Endothelial cell of umbilical vein (primary cell): ENCODE measurements around the gene CCR3. TPM values are rescaled to one million over a fixed set of nuclear protein-coding genes. Genes with fewer than 3 reads are reported as not detected.

Source experiments
- BruUV-seq: library from RNA; stranded (reverse); fragments of 400-500 nt; replicated peaks from 2 replicates; lab custom pipeline; 2021; lab: Mats Ljungman, UMichigan
- CTCF ChIA-PET: fragments of 300-600, 350-600 bp; sonication (Branson Sonifier 250); formaldehyde crosslinking; loops from one replicate; lab custom pipeline; 2021; ENCODE audit warnings: antibody characterized with exemption, inconsistent platforms; lab: Charles Lee
- POLR2A ChIA-PET: fragments of 300-600, 350-600 bp; sonication (Branson Sonifier 250); formaldehyde crosslinking; loops from one replicate; lab custom pipeline; 2021; ENCODE audit warnings: antibody characterized with exemption, inconsistent platforms; lab: Charles Lee
- DNase-seq: peaks from one replicate; pipeline ENCODE4 v3.0.0-alpha.2; 2011; ENCODE audit warnings: low read depth, low spot score
- FAIRE-seq: peaks from 2 replicates; lab custom pipeline; 2011; peaks lifted over from hg19 to GRCh38; lab: Jason Lieb, UNC
- H2AFZ ChIP-seq: 2 replicates; pipeline ENCODE4 v1.6.0; 2012; ENCODE audit warnings: low read depth, low read length, control low read depth, inconsistent platforms
- H3K27ac ChIP-seq: 2 replicates; pipeline ENCODE4 v1.5.1; 2011; ENCODE audit warnings: low read depth, mild to moderate bottlenecking, control low read depth, low read length, moderate library complexity; ENCODE audit not compliant: insufficient read depth
- H3K27me3 ChIP-seq, 2 experiments: 2 replicates each; pipeline versions ENCODE4 v1.6.0 to v1.6.1; 2011; ENCODE audit warnings: low read length in 2 of 2, mixed read lengths in 1 of 2; ENCODE audit not compliant: control insufficient read depth in 2 of 2, insufficient read depth in 2 of 2
- H3K36me3 ChIP-seq, 2 experiments: 2 replicates in 1 of 2; 3 replicates in 1 of 2; pipeline ENCODE4 v1.5.1; 2011; ENCODE audit warnings: low read length in 2 of 2, mild to moderate bottlenecking in 1 of 2, moderate library complexity in 1 of 2; ENCODE audit not compliant: control insufficient read depth in 2 of 2, insufficient read depth in 2 of 2; ENCODE audit errors: extremely low read depth in 1 of 2
- H3K4me1 ChIP-seq: 3 replicates; pipeline ENCODE4 v1.5.1; 2011; ENCODE audit warnings: mild to moderate bottlenecking, low read length; ENCODE audit not compliant: control insufficient read depth, insufficient read depth; ENCODE audit errors: extremely low read depth
- H3K4me2 ChIP-seq: 2 replicates; pipeline ENCODE4 v1.6.1; 2011; ENCODE audit warnings: low read length, control low read depth, mixed read lengths; ENCODE audit not compliant: insufficient read depth
- H3K4me3 ChIP-seq, 3 experiments: fragments of 200-600 bp in 1 of 3; sonication (generic), shearing (Covaris generic) in 1 of 3; replicated peaks in 1 of 3; 2 replicates each; pipeline ENCODE4 v1.5.1; 2011 to 2016; ENCODE audit warnings: control low read depth in 3 of 3, low read length in 3 of 3, mild to moderate bottlenecking in 2 of 3, inconsistent platforms in 1 of 3, low read depth in 1 of 3, moderate library complexity in 1 of 3; ENCODE audit not compliant: insufficient read depth in 1 of 3
- H3K79me2 ChIP-seq: 2 replicates; pipeline ENCODE4 v1.6.0; 2012; ENCODE audit warnings: low read length, inconsistent platforms; ENCODE audit not compliant: control insufficient read depth, insufficient read depth
- H3K9ac ChIP-seq: replicated peaks from 2 replicates; pipeline ENCODE3; 2011; ENCODE audit warnings: low read length, control low read depth; ENCODE audit not compliant: insufficient read depth; ENCODE audit errors: extremely low read depth
- H3K9me1 ChIP-seq: replicated peaks from 3 replicates; pipeline ENCODE4 v1.6.0; 2011; ENCODE audit warnings: mild to moderate bottlenecking, low read length; ENCODE audit not compliant: control insufficient read depth, insufficient read depth; ENCODE audit errors: extremely low read depth
- H3K9me3 ChIP-seq: replicated peaks from 2 replicates; pipeline ENCODE4 v1.5.1; 2012; ENCODE audit warnings: low read length, inconsistent platforms; ENCODE audit not compliant: control insufficient read depth, insufficient read depth
- H4K20me1 ChIP-seq: replicated peaks from 2 replicates; pipeline ENCODE3; 2011; ENCODE audit warnings: mild to moderate bottlenecking, low read length; ENCODE audit not compliant: control insufficient read depth, insufficient read depth; ENCODE audit errors: extremely low read depth
- CTCF ChIP-seq, 2 donors: IDR thresholded peaks; 1 replicate in 1 of 2; 2 replicates in 1 of 2; pipeline ENCODE4 v1.5.1; 2011; ENCODE audit warnings: low read length in 2 of 2, mild to moderate bottlenecking in 2 of 2, moderate library complexity in 2 of 2, control low read depth in 1 of 2, inconsistent platforms in 1 of 2, low read depth in 1 of 2; ENCODE audit not compliant: insufficient read depth in 1 of 2; ENCODE audit errors: extremely low read depth in 1 of 2
- EZH2 ChIP-seq: IDR thresholded peaks from 2 replicates; pipeline ENCODE4 v1.6.1; 2012; ENCODE audit warnings: borderline replicate concordance, low read depth, mild to moderate bottlenecking, moderate library complexity, low read length, inconsistent platforms; ENCODE audit not compliant: severe bottlenecking
- FOS ChIP-seq: IDR thresholded peaks from 2 replicates; pipeline ENCODE4 v1.6.1; 2011; ENCODE audit warnings: mild to moderate bottlenecking, low read length, moderate library complexity, borderline replicate concordance; ENCODE audit not compliant: insufficient read depth
- GATA2 ChIP-seq: IDR thresholded peaks from 2 replicates; pipeline ENCODE4 v1.7.0; 2011; ENCODE audit warnings: low read depth, mild to moderate bottlenecking, moderate library complexity, mixed read lengths, low read length; ENCODE audit not compliant: insufficient read length, insufficient read depth
- JUN ChIP-seq: IDR thresholded peaks from 2 replicates; pipeline ENCODE4 v1.6.1; 2011; ENCODE audit warnings: borderline replicate concordance, low read depth; ENCODE audit not compliant: insufficient read length, insufficient read depth
- MYC ChIP-seq: IDR thresholded peaks from one replicate; pipeline ENCODE4 v1.6.1; 2011; ENCODE audit warnings: mild to moderate bottlenecking, low read depth, low read length
- POLR2A ChIP-seq: IDR thresholded peaks from 2 replicates; pipeline ENCODE4 v1.6.1; 2012; ENCODE audit warnings: low read depth, mild to moderate bottlenecking, control low read depth, low read length
- POLR2AphosphoS5 ChIP-seq: IDR thresholded peaks from 2 replicates; pipeline ENCODE4 v1.6.1; 2012; ENCODE audit warnings: low read depth, mild to moderate bottlenecking, control low read depth, low read length, moderate library complexity; ENCODE audit not compliant: insufficient read depth
- dilution Hi-C: fragments of 300-500 bp; cut with MboI; formaldehyde crosslinking; loops from one replicate; pipeline ENCODE4 v1.15.0; 2019; ENCODE audit warnings: low sequenced_read_pairs; ENCODE audit not compliant: extremely low pct_ligation_motif_present
- intact Hi-C: fragments of 100-400 bp; cut with micrococcal nuclease; formaldehyde crosslinking; loops from one replicate; pipeline ENCODE4 v1.10.0; 2022
- polyA plus RNA-seq, 4 experiments: library from polyadenylated mRNA; depleted of rRNA in 3 of 4; stranded (reverse) in 3 of 4; unstranded in 1 of 4; fragments of >200 nt; gene quantifications; 2 replicates each; pipeline versions ENCODE4 v1.2.1 to v1.2.3, GENCODE V29; 2011 to 2012; ENCODE audit warnings: missing spikeins in 1 of 4
- total RNA-seq: library from RNA; stranded (reverse); gene quantifications from 2 replicates; pipeline ENCODE4 v1.2.3, GENCODE V29; 2021
- TF ChIP-seq, protein P1 (sequence below): IDR thresholded peaks from 2 replicates; pipeline ENCODE4 v1.6.1; 2011; ENCODE audit not compliant: insufficient read depth, insufficient read length

CCR3 gene
- total and polyA plus RNA-seq, 2 donors (not counting 3 experiments of a cell fraction or from before 2014, with no cell fraction given), result not detected

DNA sequence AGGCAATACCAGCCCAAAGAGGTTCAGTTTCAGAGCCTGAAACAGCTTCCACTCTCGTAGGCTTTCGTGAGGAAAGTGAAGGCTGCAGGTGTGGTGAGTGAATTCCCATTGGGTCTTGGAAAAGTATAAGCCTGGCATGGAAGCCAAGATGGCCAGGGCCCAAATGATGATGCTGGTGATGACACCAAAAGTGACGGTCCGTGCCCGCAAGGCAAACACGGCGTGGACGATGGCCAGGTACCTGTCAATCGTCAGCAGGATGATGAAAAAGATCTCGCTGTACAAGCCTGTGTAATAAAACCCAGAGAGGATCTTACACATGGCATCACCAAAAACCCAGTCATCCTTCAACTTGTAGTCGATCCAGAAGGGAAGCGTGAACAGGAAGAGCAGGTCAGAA is 38.6 kb upstream of the CCR3 start:
- FAIRE-seq (no peak), DNase-seq (no peak)
- ChIA-PET POLR2A (no interaction called here), CTCF (no interaction called here)
- Histone ChIP-seq H4K20me1 (no peaks in the 10 kb centered on the region), H3K9ac (no peak overlapping the region), H3K4me2 (no peak overlapping the region), H3K36me3 (no peaks in the 10 kb centered on the region), H3K79me2 (no peaks in the 10 kb centered on the region), H3K4me1 (no peaks in the 10 kb centered on the region), H3K9me3 (no peaks in the 10 kb centered on the region), H3K27me3 (no peaks in the 10 kb centered on the region), H2AFZ (no peak overlapping the region), H3K4me3 (no peak overlapping the region), H3K9me1 (no peaks in the 10 kb centered on the region), H3K27ac (no peak overlapping the region)
- intact Hi-C loops, result no loop called here
- dilution Hi-C loops, result no loop called here
- TF ChIP-seq MYC (no peak), CTCF (IDR thresholded peaks at IDR 0.05; ENCODE audit: extremely low read depth in 1 of 2, insufficient read depth in 1 of 2, low read depth in 1 of 2, low read length in 2 of 2) (no peak), GATA2 (no peak), FOS (no peak), EZH2 (no peak), JUN (no peak), POLR2AphosphoS5 (no peak), POLR2A (no peak)
- TF ChIP-seq, protein P1, sequence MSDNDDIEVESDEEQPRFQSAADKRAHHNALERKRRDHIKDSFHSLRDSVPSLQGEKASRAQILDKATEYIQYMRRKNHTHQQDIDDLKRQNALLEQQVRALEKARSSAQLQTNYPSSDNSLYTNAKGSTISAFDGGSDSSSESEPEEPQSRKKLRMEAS, result no peak
- BruUV-seq, result no TSS peak
